Activated effector memory CD4-positive, alpha-beta T cell treated with anti-CD3 and anti-CD28 coated beads, Interleukin-2, amount 50 U/mL, for 16 hours (primary cell): ENCODE results near the gene TMEM158.
A peak's percentile ranks its signal among the peaks of the same experiment; 100 is the strongest.

ENCODE experiments used
- DNase-seq: peaks from one replicate; pipeline ENCODE4 v3.0.0-alpha.2; 2020

The TMEM158 gene

DNA sequence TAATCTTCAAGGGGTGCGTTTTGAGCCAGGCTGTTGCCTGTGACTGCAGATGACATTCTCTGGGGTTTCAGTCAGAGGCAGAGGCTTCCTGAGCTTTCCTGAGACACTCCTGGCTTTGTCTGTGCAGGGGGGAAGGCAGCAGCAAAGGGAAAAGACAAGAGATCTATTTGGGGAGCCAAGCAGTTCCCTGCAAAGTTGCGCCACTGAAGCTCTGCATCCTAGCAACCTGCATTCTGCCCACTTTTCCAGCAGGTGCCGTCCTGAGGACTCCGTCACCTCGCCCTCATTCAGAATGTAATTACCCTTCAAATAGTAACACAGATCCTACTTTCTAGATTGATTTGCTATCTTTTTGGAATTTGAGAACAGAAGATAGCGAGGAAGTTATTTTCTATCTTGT lies 1.9 kb upstream of the TMEM158 start:
- DNase-seq: no peak

DNA sequence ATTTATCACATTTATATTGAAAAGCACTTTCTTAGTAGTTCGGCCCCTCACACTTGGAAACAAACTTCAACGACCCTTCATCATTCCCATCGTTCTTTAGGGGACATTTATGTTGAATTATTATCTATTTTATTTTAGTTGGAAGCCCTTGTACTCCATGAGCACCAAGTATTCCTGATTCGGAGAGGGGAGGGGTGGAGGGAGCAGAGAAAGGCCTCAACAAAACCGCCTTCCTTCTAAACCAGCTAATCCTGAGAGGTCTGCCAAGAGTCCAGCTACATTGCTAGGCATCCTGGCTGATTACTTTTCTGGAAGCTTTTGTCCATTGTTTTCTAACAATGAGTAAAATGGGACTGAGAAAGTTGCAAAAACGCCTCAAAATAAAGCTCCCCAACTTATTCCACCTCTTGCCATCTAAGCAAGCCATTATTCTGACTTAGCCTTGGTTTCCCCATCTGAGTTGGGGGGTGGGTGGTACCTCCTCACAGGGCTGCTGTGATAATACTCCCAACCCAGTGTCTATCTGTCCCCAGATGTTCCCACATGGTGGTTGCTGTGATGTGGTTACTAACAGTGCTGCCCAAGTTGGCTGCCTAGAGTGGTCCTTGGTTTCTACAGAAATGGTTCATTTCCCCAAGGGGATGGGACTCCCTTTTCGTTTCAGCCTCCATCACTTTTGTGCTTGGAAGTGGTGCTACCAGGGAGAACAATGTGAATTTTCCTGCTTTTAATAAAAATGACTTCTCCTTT lies 1.2 kb upstream of the TMEM158 start:
- no peak for DNase-seq

- DNase-seq: peak; percentile 75
Observed at GRCh38 chr3:45225465-45226205, 452 bp downstream of the TMEM158 start.

- peak; percentile 63 for DNase-seq
Observed at GRCh38 chr3:45224824-45225464, 1.1 kb downstream of the TMEM158 start.

DNA sequence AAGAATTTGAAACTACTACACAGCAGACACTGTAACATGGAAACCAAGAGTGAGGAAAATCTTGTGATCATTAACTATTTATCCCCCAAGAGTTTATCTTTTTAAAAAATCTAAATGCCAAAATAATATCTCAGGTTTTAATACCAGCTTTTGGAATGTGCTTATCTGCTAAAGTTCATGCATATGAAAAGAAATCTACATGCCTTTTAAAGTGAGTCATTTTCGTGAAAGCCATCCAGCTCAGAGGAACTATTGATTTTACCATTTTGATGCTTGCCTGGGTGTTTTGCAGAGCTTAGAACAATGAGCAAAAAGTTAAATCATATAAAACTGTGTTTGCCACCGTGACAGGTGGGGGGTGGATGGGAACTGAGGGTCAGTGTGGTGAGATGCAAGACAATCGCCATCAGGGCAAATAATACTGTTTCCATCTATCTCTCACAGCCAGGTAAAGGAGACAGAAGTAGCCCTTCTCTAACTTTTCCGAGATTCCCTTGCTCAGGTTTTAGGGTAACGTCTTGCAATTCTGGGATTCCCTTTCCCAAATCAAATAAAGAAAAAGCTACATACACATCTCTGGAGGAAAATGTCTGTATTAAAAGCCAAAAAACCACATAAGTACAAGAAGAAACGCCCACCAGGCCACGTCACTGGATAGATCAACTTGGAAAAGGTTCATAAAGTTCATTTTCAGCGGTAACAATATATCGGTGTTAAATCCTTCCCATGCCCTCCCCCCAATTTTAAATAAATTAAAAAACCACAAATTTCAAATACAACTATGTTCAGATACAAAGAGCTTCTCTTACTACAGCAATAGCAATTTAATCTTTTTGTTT lies 2.0 kb downstream of the TMEM158 start:
- DNase-seq: no peak

DNA sequence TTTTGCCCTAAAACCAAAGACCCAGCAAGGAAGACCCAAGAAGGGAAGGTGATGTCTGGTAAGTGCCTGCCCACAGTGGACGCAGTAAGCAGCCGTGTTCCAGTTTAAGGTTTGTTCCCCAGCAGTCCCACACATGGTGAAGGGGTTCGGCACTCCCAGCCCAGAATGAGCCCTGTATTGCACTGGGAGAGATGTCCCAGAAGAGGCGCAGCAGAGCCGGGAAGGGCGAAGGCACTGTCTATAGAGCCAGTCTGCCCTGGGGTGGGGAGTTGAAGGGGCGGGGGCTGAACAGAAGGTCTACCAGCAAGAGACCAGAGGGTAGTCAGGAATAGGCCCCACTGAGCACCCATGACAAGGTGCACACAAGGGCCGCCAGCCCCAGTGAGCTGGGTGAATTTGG lies 6.4 kb downstream of the TMEM158 start:
- no peak for DNase-seq

GRCh38 chr3:45218578-45219390 lies 7.3 kb downstream of the TMEM158 start:
- no peak for DNase-seq

DNA sequence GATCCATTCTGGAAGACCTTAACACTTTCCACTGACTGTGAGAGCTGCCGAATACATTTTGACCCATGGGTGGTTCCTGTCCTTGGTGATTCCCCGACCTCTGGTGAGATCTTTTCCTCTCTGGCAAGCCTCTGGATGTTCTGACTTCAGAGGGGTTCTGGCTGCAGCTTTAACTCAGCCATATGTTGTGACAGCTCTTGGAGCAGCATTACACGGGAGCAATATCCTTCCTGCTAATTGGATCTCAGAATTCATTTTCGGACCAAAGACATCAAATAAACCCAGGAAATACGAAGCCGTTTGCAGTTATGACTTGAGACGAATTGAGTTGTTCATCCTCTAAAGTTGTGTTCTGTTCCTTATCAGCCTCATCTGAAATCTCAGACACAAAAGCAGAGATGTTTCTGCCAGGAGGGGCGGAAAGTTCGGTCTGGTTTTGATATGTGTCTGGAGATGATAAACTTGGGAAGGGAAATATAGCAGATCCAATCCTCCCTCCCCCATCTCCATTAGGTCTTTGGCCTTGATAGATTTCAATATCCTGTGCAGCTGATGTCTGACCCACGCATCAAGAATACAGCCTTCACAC lies 10.0 kb downstream of the TMEM158 start:
- DNase-seq: no peak

DNA sequence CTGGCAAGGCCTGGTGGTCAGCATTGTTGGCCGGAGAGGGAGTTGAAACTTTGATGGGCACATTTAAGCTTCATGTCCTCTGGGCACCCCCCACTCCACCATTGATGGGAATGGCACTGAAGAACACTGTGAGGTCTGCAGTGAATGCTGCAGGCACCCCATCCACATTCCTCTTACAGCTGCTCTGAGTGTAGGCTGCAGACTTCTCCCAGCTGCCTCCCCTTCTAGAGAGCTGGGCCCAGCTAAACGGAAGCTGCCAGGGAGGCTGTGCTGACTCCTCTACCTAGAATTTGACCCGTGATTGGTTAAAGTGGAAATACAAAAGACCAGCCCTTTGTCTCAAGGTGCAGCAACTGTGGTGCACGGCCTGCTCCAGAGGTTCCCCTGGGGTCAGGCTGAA lies 10.6 kb downstream of the TMEM158 start:
- no peak for DNase-seq

DNA sequence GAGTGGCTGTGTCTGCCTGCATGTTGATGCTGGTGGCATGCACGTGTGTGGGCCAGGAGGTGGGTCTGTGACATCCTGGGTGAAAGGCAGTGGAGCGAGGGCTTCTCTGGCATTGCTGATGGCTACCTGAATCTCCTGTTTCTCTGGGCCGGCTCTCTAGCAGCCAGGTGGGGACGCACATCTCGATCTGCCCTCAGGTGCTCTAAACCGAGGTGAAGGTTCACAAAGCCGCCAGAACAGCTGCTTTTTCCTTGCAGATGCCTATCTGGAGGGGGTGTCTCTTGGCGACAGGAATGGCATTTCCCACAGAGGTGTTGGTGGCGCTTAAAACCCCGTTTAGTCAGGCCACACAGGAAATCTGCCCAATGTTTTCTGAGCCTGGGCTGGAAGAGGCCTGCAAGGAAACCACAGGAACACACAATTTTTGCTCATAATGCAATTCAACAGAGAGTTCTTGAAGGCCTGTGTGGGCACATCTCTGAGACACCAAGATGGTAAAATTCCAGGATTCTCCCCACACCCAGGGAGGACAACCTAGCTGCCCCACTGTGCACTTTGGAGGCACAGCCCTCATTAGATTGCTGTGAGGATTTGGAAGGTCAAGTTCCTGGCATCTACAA lies 11.9 kb downstream of the TMEM158 start:
- no peak for DNase-seq

DNA sequence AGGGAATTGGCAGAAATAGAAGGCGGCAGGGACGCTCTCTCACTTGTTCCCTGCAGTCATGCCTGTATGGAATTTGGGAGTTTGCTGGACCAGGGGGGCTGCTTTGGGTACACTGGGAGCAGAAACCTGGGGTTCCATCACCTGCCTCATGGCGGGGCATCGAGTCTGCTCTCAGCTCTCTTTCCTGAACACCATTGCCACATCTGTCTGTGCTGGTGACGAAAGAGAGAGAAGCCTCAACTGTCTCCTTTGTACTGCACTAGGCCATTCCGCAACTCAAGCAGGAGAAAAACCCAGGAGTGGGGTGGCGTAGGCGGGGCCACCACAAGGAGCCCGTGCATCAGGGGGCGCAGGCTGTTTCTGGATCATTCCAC lies 14.0 kb downstream of the TMEM158 start:
- DNase-seq: no peak

GRCh38 chr3:45211466-45212094 lies 14.5 kb downstream of the TMEM158 start:
- DNase-seq: no peak

DNA sequence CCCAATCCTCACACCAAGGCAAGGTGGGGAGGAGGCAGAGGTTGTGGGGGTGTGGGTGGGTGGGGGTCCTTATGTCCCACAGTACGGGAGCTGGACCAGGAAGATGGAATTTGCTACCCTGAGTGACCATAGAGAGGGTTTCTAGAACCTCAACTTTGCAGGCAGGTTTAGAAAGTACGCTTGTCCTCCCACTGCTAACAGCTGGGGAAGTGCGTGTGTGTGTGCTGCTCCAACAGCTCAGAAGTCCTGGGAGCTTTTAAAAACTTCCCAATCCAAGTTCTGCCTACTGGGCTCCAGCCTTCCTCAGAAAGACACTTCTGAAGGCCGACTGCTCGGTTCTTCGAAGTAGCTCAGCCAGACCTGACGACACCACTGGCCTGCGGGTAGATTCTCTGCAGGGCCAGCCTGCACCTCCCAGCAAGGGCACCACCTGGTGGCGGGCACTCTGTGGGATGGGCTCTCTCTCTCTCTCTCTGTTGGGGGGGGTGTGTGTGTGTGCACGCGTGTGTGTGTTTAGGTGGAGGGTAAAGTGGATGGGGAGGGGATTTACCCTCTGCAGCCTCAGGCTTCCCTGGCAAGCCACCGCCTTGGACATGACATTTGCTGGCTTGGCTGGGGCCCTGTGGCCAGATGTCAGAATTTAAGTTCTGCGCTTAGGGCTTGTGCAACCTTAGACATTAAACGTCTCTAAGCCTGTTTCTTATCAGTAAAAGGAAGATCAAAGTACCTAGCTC lies 15.6 kb downstream of the TMEM158 start:
- peak; percentile 92 for DNase-seq

GRCh38 chr3:45209526-45209925 lies 16.6 kb downstream of the TMEM158 start:
- no peak for DNase-seq

DNA sequence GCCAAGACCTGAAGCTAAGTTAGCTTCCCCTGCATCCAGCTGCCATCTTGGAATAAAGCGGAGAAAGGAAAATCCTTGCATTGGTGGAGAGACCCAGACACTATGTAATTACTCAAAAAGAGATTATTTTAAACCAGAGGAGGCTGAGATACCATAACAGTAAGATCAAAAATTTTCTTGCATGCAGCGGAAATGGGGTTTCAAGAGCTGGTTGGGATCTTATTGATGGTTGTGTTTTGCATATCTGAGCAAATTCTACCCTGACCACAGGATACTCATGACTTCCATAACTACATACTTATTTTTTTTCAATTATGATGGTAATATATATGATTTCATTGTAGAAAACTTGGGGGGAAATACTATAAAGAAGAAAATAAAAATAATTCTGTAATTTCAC lies 17.5 kb downstream of the TMEM158 start:
- DNase-seq: no peak

DNA sequence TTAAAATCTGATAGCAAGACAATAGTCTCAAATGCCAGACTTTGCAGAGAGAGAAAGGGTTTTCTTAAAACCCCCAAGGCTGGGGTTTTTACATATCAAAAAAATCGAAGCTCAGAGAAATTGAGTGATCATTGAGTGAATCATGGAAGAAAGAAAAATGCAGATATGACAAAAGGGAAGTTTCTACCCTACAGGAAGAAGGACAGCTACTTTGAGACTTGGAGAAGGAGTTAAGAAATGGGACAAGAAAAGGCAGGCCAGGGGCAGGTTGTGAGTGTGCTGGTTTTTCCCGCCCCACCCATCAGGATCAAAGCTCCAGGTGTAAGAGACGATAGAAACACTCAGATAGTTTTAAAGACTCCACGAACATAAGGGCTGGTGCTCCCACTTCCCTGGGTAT lies 18.6 kb downstream of the TMEM158 start:
- no peak for DNase-seq

GRCh38 chr3:45205126-45205525 lies 21.0 kb downstream of the TMEM158 start:
- DNase-seq: no peak

DNA sequence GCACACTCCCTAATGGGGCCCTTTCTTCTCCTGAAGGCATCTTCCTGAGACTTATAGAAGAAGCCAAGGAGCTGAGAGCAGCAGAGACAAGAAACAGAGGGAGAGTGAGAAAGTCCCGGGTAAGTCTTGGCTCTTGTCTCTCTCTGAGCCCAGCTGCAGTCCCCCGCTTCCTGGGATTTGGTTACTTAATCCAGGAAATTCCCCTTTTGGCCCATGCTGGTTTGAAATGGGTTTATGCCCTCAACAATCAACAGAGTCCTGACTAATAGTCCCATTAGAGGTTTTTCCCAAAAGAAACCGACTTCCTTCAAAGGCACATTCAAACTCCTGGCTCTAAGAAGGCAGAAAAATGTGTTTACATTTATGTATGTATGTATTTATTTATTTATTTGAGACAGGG lies 22.0 kb downstream of the TMEM158 start:
- DNase-seq: no peak

- DNase-seq: no peak
Observed at GRCh38 chr3:45199837-45200648, 26.0 kb downstream of the TMEM158 start.
